HepG2 (cell line): ENCODE results near the gene ARHGEF10L. TPM values are rescaled to one million over a fixed set of nuclear protein-coding genes. Genes with fewer than 3 reads are reported as not detected.

Experiments
- ATAC-seq: fragments of 200-7000 bp; cut with Tn5 transposase; 3 replicates; pipeline ENCODE4 v1.9.1; 2020; ENCODE audit warnings: mild to moderate bottlenecking, moderate library complexity
- BruUV-seq: library from RNA; stranded (reverse); fragments of 400-500 nt; replicated peaks from 2 replicates; lab custom pipeline; 2021; lab: Mats Ljungman, UMichigan
- CTCF ChIA-PET: fragments of 300-600 bp; formaldehyde crosslinking; extraction: SDS; loops from one replicate; lab custom pipeline; 2021; ENCODE audit warnings: low total read pairs, inconsistent platforms, low intra/inter-chr PET ratio; lab: Yijun Ruan, JAX
- POLR2A ChIA-PET: fragments of 350-600 bp; sonication (Branson Sonifier 250); formaldehyde crosslinking; loops from one replicate; lab custom pipeline; 2020; ENCODE audit warnings: antibody characterized with exemption, inconsistent platforms; lab: Yijun Ruan, JAX
- DNase-seq: peaks from one replicate; pipeline ENCODE4 v3.0.0-alpha.2; 2015; ENCODE audit warnings: low spot score
- FAIRE-seq: peaks from 3 replicates; lab custom pipeline; 2011; peaks lifted over from hg19 to GRCh38; lab: Jason Lieb, UNC
- H2AFZ ChIP-seq: one replicate; pipeline ENCODE4 v1.6.1; 2011; ENCODE audit warnings: low read length, inconsistent platforms
- H3K27ac ChIP-seq: fragments of 300-600 bp; 3 replicates; pipeline ENCODE4 v1.8.0; 2011; ENCODE audit warnings: mixed run types, mild to moderate bottlenecking, mixed read lengths, low read length, inconsistent platforms; ENCODE audit not compliant: insufficient read depth; ENCODE audit errors: extremely low read length
- H3K27me3 ChIP-seq, 2 experiments: fragments of 200-600 bp in 1 of 2; 2 replicates in 1 of 2; 3 replicates in 1 of 2; pipeline versions ENCODE4 v1.6.0 to v1.8.0; 2011; ENCODE audit warnings: low read length in 2 of 2, mild to moderate bottlenecking in 2 of 2, moderate library complexity in 2 of 2, inconsistent platforms in 1 of 2; ENCODE audit not compliant: insufficient read depth in 2 of 2, control insufficient read depth in 1 of 2
- H3K36me3 ChIP-seq, 2 experiments: fragments of 200-600 bp in 1 of 2; replicated peaks in 1 of 2; 2 replicates in 1 of 2; 3 replicates in 1 of 2; pipeline versions ENCODE4 v1.5.1 to v1.8.0; 2011; ENCODE audit warnings: low read length in 2 of 2, inconsistent platforms in 1 of 2; ENCODE audit not compliant: insufficient read depth in 2 of 2, control insufficient read depth in 1 of 2
- H3K4me1 ChIP-seq: 2 replicates; pipeline ENCODE4 v1.5.1; 2012; ENCODE audit warnings: low read length, inconsistent platforms; ENCODE audit not compliant: insufficient read depth
- H3K4me2 ChIP-seq: 2 replicates; pipeline ENCODE4 v1.6.0; 2011; ENCODE audit warnings: low read depth, low read length, inconsistent platforms
- H3K4me3 ChIP-seq, 3 experiments: fragments of 200-600 bp in 1 of 3; sonication (generic), shearing (Covaris generic) in 1 of 3; replicated peaks in 1 of 3; 2 replicates each; pipeline ENCODE4 v1.5.1; 2011 to 2016; ENCODE audit warnings: low read length in 3 of 3, inconsistent platforms in 2 of 3, low read depth in 2 of 3, mild to moderate bottlenecking in 2 of 3, control low read depth in 1 of 3, mixed read lengths in 1 of 3; ENCODE audit not compliant: insufficient read depth in 1 of 3
- H3K79me2 ChIP-seq: one replicate; pipeline ENCODE4 v1.6.1; 2011; ENCODE audit warnings: low read length, inconsistent platforms; ENCODE audit not compliant: insufficient read depth
- H3K9ac ChIP-seq: 2 replicates; pipeline ENCODE4 v1.6.0; 2011; ENCODE audit warnings: mild to moderate bottlenecking, low read depth, low read length, inconsistent platforms; ENCODE audit not compliant: insufficient read depth
- H3K9me3 ChIP-seq: 2 replicates; pipeline ENCODE4 v1.5.1; 2012; ENCODE audit warnings: mild to moderate bottlenecking, low read length
- H4K20me1 ChIP-seq: 2 replicates; pipeline ENCODE4 v1.6.0; 2011; ENCODE audit warnings: inconsistent platforms, mild to moderate bottlenecking, low read length, moderate library complexity; ENCODE audit not compliant: insufficient read depth
- CEBPB ChIP-seq: IDR thresholded peaks from 2 replicates; pipeline ENCODE4 v1.6.1; 2011; ENCODE audit warnings: low read depth, low read length, improper control_type of control experiment, borderline replicate concordance
- CHD2 ChIP-seq: IDR thresholded peaks from 2 replicates; pipeline ENCODE4 v1.6.1; 2011; ENCODE audit warnings: low read depth, low read length, improper control_type of control experiment
- RAD21 ChIP-seq: fragments of 450-650 bp; formaldehyde crosslinking; IDR thresholded peaks from 2 replicates; pipeline ENCODE4 v1.5.0; 2020; ENCODE audit warnings: mild to moderate bottlenecking
- ZNF253 ChIP-seq: sonication (generic); formaldehyde crosslinking; IDR thresholded peaks from 2 replicates; pipeline ENCODE4 v1.8.0; 2022; ENCODE audit warnings: mild to moderate bottlenecking, missing genetic modification reagents, borderline replicate concordance
- ZNF296 ChIP-seq: sonication (generic); formaldehyde crosslinking; conservative IDR thresholded peaks from 2 replicates; pipeline ENCODE4 v1.5.0; 2020; ENCODE audit warnings: mild to moderate bottlenecking, missing genetic modification reagents
- ZNF577 ChIP-seq: sonication (generic); formaldehyde crosslinking; IDR thresholded peaks from 2 replicates; pipeline ENCODE4 v1.4.0; 2020; ENCODE audit warnings: mild to moderate bottlenecking, low read depth, missing genetic modification reagents, borderline replicate concordance
- WGBS: methylation state at CpG from one replicate; pipeline ENCODE4 v1.1.6; 2017; ENCODE audit warnings: low lambda C conversion rate; 5-methylcytosine and 5-hydroxymethylcytosine counted together
- in situ Hi-C: cut with HindIII; loops from 2 replicates; pipeline ENCODE4 v1.10.0; 2017; ENCODE audit warnings: low pct_unique_long_range_greater_than_20kb; ENCODE audit not compliant: extremely low pct_ligation_motif_present
- intact Hi-C: fragments of 100-400 bp; cut with micrococcal nuclease; formaldehyde crosslinking; loops from one replicate; pipeline ENCODE4 v1.10.0; 2022; ENCODE audit not compliant: unreplicated experiment
- polyA plus RNA-seq, 8 experiments: library from polyadenylated mRNA; depleted of rRNA in 3 of 8; stranded (reverse) in 7 of 8; unstranded in 1 of 8; fragments of >200 nt; fragmentation: Illumina TruSeq in 4 of 8; extraction: Trizol in 4 of 8; gene quantifications; 2 replicates each; pipeline versions ENCODE4 v1.2.1 to v1.2.3, GENCODE V29; 2011 to 2016; ENCODE audit warnings: low read depth in 4 of 8, missing spikeins in 1 of 8, mixed read lengths in 1 of 8; ENCODE audit not compliant: insufficient read depth in 1 of 8
- total RNA-seq, 5 experiments: library from RNA; depleted of rRNA; stranded (reverse); fragments of >200 nt; fragmentation: Illumina TruSeq; extraction: Trizol; gene quantifications; 2 replicates each; pipeline ENCODE4 v1.2.3, GENCODE V29; 2016; ENCODE audit warnings: low read depth in 1 of 5
- TF ChIP-seq, protein P1 (sequence below): sonication (generic); formaldehyde crosslinking; IDR thresholded peaks from 2 replicates; pipeline ENCODE4 v1.4.0; 2020; ENCODE audit warnings: missing genetic modification reagents, low read depth, mild to moderate bottlenecking, borderline replicate concordance
- TF ChIP-seq, protein P2 (sequence below): sonication (generic); formaldehyde crosslinking; conservative IDR thresholded peaks from 2 replicates; pipeline ENCODE4 v1.4.0; 2020; ENCODE audit warnings: missing genetic modification reagents
- TF ChIP-seq, protein P3 (sequence below): sonication (generic); formaldehyde crosslinking; IDR thresholded peaks from 2 replicates; pipeline ENCODE4 v1.4.0; 2020; ENCODE audit warnings: missing genetic modification reagents, borderline replicate concordance
- TF ChIP-seq, protein P4 (sequence below): sonication (generic); formaldehyde crosslinking; IDR thresholded peaks from 2 replicates; pipeline ENCODE4 v1.4.0; 2020; ENCODE audit warnings: missing genetic modification reagents

Gene ARHGEF10L
- total and polyA plus RNA-seq, 2 of the 13 experiments (the other 11 are each of a cell fraction or from before 2014, with no cell fraction given), result 46.5 to 78.3 TPM

DNA sequence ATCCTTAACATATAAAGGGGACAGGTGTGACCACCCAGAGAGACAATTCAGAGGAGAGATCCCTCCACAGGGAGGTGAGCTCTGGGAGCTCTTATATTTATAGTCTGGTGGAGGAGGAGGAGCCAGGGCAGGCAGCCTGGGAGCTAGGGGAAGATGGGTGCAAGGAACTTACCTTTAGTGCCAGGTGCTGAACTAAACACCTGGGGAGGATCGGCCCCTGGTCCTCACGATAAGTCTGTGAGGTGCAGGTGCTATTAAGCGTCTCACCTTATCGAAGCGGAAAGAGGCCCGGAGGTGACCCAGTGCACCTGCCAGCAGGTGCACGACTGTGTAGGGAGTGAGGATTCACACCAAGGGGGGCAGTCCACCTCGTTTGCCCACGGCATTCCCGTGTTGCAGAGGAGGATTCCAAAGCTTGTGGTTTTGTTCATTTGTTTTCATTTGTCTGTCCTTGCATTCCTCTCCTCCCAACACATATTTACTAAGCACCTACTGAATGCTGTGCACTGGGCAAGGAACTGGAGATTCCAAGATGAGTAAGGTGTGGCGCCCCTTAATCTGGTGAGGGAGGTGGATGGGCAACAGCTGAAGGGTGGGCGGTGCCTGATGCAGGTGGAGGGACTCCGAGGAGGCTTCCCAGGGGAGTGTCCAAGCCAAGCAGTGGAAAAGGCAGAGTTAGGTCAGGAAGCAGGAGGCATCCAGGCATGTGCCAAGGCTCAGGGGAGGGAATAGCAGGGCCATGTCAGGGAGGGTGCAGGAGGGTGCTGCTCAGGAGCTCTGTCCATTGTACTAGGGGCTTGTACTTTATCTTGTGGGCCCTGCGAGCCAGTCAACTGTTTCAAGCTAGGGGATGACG lies 11.5 kb downstream of the ARHGEF10L start:
- Histone ChIP-seq H3K79me2 (no peaks in the 10 kb centered on the region), H3K9me3 (no peaks in the 10 kb centered on the region), H3K27me3 (no peaks in the 10 kb centered on the region; a peak in 1 of 5 replicates), H3K36me3 (no peaks in the 10 kb centered on the region), H3K4me1 (peaks cover 17% of the 10 kb centered on the region), H3K9ac (no peak overlapping the region), H2AFZ (no peak overlapping the region), H3K27ac (no peak overlapping the region), H3K4me2 (no peak overlapping the region), H4K20me1 (no peaks in the 10 kb centered on the region), H3K4me3 (no peak overlapping the region)
- no TSS peak for BruUV-seq
- intact Hi-C loops (no loop called here), in situ Hi-C loops (no loop called here)
- ATAC-seq (peak; percentile 62), FAIRE-seq (no peak), DNase-seq (no peak)
- WGBS, result 48% methylated on average over 15 of the region's 15 CpGs
- ChIA-PET CTCF (no interaction called here), POLR2A (interaction anchor here (1.3 kb wide), 1 partner anchor 9 kb away, joined by 3 read pairs; no protein-coding TSS in a partner anchor)
- TF ChIP-seq, protein P1, sequence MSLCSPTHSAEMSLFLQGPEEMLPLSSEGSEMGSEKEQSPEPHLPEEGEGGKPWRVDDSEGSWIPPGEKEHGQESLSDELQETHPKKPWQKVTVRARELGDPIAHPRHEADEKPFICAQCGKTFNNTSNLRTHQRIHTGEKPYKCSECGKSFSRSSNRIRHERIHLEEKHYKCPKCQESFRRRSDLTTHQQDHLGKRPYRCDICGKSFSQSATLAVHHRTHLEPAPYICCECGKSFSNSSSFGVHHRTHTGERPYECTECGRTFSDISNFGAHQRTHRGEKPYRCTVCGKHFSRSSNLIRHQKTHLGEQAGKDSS (CRISPR knock-in tag), result no peak
- TF ChIP-seq, protein P2, sequence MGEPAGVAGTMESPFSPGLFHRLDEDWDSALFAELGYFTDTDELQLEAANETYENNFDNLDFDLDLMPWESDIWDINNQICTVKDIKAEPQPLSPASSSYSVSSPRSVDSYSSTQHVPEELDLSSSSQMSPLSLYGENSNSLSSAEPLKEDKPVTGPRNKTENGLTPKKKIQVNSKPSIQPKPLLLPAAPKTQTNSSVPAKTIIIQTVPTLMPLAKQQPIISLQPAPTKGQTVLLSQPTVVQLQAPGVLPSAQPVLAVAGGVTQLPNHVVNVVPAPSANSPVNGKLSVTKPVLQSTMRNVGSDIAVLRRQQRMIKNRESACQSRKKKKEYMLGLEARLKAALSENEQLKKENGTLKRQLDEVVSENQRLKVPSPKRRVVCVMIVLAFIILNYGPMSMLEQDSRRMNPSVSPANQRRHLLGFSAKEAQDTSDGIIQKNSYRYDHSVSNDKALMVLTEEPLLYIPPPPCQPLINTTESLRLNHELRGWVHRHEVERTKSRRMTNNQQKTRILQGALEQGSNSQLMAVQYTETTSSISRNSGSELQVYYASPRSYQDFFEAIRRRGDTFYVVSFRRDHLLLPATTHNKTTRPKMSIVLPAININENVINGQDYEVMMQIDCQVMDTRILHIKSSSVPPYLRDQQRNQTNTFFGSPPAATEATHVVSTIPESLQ (CRISPR knock-in tag), result no peak
- TF ChIP-seq ZNF253 (CRISPR knock-in tag) (no peak), CEBPB (no peak), CHD2 (no peak), ZNF577 (no peak), RAD21 (CRISPR knock-in tag) (no peak), ZNF296 (no peak)
- TF ChIP-seq, protein P3, sequence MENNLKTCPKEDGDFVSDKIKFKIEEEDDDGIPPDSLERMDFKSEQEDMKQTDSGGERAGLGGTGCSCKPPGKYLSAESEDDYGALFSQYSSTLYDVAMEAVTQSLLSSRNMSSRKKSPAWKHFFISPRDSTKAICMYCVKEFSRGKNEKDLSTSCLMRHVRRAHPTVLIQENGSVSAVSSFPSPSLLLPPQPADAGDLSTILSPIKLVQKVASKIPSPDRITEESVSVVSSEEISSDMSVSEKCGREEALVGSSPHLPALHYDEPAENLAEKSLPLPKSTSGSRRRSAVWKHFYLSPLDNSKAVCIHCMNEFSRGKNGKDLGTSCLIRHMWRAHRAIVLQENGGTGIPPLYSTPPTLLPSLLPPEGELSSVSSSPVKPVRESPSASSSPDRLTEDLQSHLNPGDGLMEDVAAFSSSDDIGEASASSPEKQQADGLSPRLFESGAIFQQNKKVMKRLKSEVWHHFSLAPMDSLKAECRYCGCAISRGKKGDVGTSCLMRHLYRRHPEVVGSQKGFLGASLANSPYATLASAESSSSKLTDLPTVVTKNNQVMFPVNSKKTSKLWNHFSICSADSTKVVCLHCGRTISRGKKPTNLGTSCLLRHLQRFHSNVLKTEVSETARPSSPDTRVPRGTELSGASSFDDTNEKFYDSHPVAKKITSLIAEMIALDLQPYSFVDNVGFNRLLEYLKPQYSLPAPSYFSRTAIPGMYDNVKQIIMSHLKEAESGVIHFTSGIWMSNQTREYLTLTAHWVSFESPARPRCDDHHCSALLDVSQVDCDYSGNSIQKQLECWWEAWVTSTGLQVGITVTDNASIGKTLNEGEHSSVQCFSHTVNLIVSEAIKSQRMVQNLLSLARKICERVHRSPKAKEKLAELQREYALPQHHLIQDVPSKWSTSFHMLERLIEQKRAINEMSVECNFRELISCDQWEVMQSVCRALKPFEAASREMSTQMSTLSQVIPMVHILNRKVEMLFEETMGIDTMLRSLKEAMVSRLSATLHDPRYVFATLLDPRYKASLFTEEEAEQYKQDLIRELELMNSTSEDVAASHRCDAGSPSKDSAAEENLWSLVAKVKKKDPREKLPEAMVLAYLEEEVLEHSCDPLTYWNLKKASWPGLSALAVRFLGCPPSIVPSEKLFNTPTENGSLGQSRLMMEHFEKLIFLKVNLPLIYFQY (CRISPR knock-in tag), result no peak
- TF ChIP-seq, protein P4, sequence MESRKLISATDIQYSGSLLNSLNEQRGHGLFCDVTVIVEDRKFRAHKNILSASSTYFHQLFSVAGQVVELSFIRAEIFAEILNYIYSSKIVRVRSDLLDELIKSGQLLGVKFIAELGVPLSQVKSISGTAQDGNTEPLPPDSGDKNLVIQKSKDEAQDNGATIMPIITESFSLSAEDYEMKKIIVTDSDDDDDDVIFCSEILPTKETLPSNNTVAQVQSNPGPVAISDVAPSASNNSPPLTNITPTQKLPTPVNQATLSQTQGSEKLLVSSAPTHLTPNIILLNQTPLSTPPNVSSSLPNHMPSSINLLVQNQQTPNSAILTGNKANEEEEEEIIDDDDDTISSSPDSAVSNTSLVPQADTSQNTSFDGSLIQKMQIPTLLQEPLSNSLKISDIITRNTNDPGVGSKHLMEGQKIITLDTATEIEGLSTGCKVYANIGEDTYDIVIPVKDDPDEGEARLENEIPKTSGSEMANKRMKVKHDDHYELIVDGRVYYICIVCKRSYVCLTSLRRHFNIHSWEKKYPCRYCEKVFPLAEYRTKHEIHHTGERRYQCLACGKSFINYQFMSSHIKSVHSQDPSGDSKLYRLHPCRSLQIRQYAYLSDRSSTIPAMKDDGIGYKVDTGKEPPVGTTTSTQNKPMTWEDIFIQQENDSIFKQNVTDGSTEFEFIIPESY (CRISPR knock-in tag), result no peak
